T-helper 1 cell treated with Interleukin-12 subunit alpha and Interleukin-12 subunit beta and Interleukin-4 antibody, amounts not matched to agents 30 μg/mL and 1 μg/mL, for 36 hours (primary cell): ENCODE measurements around the gene BRF1.
"Not testable (repeated sequence)": the region's sequence is repeated elsewhere in the genome, so short reads cannot be mapped to it uniquely, and the experiment has no call there.

Experiments
- H3K27ac Mint-ChIP-seq: one replicate; pipeline ENCODE4 v1.8.0; 2021; ENCODE audit warnings: mild to moderate bottlenecking, mixed read lengths
- H3K27me3 Mint-ChIP-seq: one replicate; pipeline ENCODE4 v1.8.0; 2021; ENCODE audit warnings: low read depth, mixed read lengths
- H3K36me3 Mint-ChIP-seq: one replicate; pipeline ENCODE4 v1.8.0; 2021; ENCODE audit warnings: low read depth, mixed read lengths
- H3K4me1 Mint-ChIP-seq: one replicate; pipeline ENCODE4 v1.8.0; 2021; ENCODE audit warnings: low read depth, mixed read lengths
- H3K4me3 Mint-ChIP-seq: one replicate; pipeline ENCODE4 v1.8.0; 2021; ENCODE audit warnings: mild to moderate bottlenecking, moderate library complexity, mixed read lengths
- H3K9me3 Mint-ChIP-seq: one replicate; pipeline ENCODE4 v1.8.0; 2021; ENCODE audit warnings: mixed read lengths

Gene BRF1

DNA sequence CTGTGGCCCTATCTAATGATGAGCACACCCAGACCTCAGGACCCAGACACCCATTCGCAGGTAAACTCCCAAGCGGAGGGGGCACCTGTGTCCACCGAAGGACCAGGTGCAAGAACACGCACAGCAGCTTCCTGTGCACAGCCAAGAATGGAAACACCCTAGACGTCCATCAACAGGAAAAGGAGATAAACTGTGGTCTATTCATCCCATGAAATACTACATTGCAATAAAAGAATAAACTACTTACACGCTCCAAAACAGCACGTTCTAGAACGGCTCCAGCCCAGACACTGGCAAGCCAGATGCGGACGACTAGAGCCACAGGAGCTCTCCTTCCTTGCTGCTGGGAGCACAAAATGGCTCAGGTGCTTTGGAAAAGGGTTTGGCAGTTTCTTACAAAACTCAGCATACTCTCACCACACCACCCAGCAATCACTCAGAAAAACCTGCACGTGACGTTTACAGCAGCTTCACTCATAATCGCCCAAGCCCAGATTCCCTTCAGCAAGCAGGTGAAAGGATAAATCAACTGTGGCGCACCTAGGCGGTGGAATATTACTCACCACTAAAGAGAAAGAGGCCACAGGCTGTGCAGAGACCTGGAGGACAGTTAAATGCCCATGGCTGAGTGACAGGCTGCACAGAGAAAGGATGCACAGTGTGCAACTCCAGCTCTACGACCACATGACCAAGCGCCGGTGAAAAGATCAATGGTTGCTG, 21.0 kb downstream of the BRF1 start:
- H3K36me3 Mint-ChIP-seq, result peaks cover 8% of the 10 kb centered on the region
- peaks cover 22% of the 10 kb centered on the region for H3K4me1 Mint-ChIP-seq
- no peak overlapping the region for H3K4me3 Mint-ChIP-seq
- no peak overlapping the region for H3K27ac Mint-ChIP-seq
- H3K9me3 Mint-ChIP-seq, result no peaks in the 10 kb centered on the region
- H3K27me3 Mint-ChIP-seq, result no peaks in the 10 kb centered on the region

DNA sequence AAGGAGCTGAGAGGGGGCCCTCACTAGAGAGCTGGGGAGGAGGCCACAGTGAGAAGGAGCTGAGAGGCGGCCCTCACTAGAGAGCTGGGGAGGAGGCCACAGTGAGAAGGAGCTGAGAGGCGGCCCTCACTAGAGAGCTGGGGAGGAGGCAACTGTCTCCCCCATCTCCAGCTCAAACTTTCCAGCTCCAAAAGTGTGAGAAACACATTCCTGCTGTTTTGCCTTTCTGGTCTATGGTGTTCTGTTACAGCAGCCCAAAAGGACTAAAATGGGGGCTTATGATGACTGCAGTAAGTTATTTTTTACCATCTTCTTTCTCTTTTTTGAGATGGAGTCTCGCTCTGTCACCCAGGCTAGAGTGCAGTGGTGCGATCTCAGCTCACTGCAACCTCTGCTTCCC, 23.4 kb downstream of the BRF1 start:
- not testable (repeated sequence) for H3K4me1 Mint-ChIP-seq, H3K27ac Mint-ChIP-seq, H3K4me3 Mint-ChIP-seq, H3K36me3 Mint-ChIP-seq, H3K9me3 Mint-ChIP-seq, H3K27me3 Mint-ChIP-seq

DNA sequence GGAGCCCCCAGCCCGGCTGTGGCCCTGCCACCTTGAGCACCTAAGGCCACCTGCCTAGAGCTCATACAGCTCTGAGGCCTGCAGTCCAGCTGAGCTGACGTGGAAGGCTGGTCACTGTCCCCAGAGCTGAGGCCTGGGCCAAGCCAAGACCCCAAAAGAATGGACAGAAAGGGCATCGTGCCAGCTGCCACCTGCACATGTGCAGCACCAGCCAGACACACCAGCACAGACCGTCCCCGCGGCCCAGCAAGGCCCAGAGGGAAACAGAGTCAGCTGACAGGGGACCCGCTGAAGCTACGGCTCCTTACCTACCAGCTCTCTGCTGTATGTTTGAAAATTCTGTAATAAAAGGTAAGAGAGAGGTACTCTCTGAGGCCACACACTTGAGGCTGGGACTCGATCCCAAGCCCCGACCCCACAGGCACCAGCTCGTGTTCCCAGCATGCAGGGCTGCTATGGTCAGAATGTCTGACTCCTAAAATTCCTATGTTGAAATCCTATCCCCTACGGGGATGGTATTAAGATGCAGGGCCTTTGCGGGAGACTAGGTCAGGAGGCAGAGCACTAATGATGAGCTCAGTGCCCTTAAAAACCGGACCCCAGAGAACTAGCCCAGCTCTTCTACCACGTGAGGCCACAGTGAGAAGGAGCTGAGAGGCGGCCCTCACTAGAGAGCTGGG, 25.4 kb downstream of the BRF1 start:
- Mint-ChIP-seq H3K9me3 (no peaks in the 10 kb centered on the region), H3K4me3 (no peak overlapping the region), H3K36me3 (no peaks in the 10 kb centered on the region), H3K27ac (no peak overlapping the region), H3K27me3 (no peaks in the 10 kb centered on the region), H3K4me1 (peaks cover 6% of the 10 kb centered on the region)

DNA sequence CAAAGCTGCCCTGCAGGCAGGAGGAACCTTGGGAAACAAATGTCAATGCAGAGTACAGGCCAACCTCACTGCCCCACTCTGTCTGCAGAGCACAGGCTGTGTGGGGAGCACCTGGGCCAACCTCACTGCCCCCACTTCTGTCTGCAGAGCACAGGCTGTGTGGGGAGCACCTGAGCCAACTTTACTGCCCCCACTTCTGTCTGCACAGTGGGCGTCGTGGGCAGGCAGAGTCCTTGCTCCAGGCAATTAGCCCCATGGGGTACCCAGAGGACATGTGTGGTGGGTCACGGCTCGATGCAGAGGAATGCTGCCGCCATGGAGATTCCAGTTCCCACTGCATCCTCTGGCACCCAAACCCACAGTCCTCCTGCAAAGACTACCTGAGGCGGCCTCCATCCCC, 26.2 kb downstream of the BRF1 start:
- Mint-ChIP-seq H3K9me3 (no peaks in the 10 kb centered on the region), H3K27ac (no peak overlapping the region), H3K27me3 (no peaks in the 10 kb centered on the region), H3K36me3 (no peaks in the 10 kb centered on the region), H3K4me3 (no peak overlapping the region), H3K4me1 (peaks cover 3% of the 10 kb centered on the region)

DNA sequence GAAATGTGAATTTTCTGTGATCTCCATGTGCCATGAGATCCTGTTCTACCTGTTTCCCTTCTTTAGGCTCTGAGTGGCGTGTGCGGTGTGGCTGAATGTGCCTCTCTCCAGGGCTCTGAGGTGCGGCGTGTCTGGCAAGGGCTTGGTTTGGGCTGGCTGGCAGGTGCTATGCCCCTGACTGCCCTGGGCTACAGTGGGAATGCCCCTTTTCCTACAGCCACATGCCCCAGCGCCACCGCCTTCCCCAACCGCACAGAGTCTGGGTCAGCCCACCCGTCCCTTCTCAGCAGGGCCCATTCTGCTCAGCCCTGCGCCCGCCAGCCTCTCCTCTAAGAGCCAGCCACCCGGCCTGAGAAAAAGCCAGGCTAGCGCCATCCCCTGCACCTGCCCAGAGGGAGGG, 27.7 kb downstream of the BRF1 start:
- no peaks in the 10 kb centered on the region for H3K27me3 Mint-ChIP-seq
- no peaks in the 10 kb centered on the region for H3K36me3 Mint-ChIP-seq
- H3K4me3 Mint-ChIP-seq, result no peak overlapping the region
- no peaks in the 10 kb centered on the region for H3K9me3 Mint-ChIP-seq
- H3K27ac Mint-ChIP-seq, result no peak overlapping the region
- peaks cover 3% of the 10 kb centered on the region for H3K4me1 Mint-ChIP-seq

DNA sequence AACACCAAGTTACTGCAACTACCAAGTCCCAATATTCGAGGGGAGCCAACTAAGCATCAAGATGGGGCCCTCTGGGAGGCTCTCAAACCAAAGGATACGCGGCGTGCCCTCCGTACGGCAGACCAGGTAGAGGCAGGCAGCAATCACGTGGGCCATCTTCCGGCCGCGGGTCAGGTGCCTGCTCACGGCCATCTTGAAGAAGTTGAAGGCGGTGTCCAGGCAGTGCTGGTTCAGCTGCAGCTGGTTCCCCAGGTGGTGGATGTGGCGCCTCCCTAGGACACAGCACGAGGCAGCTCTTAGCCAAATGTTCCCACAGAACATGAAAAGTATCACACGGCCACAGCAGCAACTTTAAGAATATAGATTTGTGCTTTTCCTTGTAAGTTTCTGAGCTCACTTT, 28.2 kb downstream of the BRF1 start:
- no peak overlapping the region for H3K27ac Mint-ChIP-seq

DNA sequence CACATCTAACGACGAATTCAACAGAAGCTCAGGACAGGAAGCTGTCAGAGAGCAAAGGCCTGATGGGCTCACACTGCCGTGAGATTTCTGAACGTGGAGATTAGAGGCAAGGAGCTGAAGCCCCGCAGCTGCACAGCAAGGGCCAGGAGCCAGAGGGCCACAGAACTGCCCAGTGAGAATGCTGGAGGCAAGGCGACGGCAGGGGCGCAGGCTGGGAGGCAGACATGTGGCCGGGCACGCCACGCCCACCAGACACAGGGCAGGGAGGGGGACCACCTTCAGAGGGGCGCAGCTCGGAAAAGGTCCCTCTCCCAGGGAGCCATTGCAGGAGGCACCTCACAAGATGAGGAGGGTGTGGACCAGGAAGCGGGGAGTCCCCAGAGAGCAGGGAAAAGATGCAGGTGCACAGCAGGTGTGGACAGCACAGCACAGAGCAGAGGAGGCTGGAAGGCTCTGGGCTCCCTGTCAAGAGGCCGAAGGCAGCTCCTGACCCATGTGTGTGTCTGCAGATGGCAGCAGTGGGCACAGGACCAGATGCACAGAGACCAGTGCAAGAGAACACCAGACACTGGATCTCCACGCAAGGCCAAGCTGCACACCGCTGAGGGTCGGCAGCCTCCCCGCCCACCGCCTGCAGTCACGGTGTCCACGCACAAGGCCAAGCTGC, 29.4 kb downstream of the BRF1 start:
- H3K27ac Mint-ChIP-seq, result no peak overlapping the region
- no peaks in the 10 kb centered on the region for H3K36me3 Mint-ChIP-seq
- no peaks in the 10 kb centered on the region for H3K9me3 Mint-ChIP-seq
- H3K4me3 Mint-ChIP-seq, result no peak overlapping the region
- H3K27me3 Mint-ChIP-seq, result no peaks in the 10 kb centered on the region
- peaks cover 5% of the 10 kb centered on the region for H3K4me1 Mint-ChIP-seq

More for the DNA sequence above, 28.2 kb downstream of the BRF1 start:
- H3K4me3 Mint-ChIP-seq, result no peak overlapping the region
- H3K36me3 Mint-ChIP-seq, result no peaks in the 10 kb centered on the region
- H3K9me3 Mint-ChIP-seq, result no peaks in the 10 kb centered on the region
- no peaks in the 10 kb centered on the region for H3K27me3 Mint-ChIP-seq
- H3K4me1 Mint-ChIP-seq, result peaks cover 3% of the 10 kb centered on the region

DNA sequence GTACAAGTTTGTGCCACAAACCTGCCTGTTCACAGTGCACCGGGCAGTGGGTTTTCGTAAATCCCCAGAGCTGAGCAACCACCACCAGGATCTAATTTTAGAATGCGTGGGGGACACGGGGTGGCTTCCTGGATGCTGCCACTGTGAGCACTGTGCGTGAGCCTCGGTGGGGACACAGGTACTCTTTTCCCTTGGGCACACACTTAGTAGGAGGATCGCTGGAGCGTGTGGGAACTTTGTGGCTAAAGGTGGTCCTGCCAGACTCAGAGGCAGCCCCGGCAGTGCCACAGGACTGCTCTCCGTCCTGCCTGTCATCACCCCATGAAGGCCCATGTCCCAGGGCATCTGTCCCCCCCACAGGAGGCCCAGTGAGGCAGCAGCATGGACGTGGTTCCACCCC, 31.4 kb downstream of the BRF1 start:
- Mint-ChIP-seq H3K27ac (no peak overlapping the region), H3K4me1 (peaks cover 5% of the 10 kb centered on the region)

DNA sequence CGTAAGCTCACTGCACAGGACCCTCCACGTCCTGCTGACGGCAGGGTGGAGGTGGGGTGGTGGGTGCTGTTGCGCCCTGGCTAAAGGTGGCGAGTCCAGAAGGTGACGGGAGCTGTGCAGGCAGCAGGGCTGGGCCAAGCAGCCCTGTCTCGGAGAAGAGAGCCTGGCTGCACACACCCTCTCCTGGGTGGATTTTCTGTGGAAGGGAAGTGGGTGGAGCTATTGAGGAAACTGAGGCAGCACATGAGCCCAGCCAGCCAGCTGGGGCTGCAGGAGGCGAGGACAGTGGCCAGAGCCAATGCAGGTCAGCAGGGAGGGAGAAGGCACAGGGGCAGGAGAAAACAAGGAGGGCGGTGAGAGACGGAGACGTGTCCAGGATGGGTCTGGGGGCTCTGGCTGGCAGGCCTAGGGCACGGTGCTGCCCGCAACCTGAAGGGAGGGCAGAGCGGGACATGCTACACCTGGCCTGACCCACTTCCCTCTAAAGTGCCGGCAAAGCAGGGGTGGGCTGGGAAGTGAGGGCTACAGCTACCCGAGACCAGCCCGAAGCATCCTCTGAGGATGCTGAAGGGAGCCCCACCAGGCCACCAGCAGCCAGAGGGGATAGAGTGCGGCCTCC, 32.0 kb downstream of the BRF1 start:
- no peak overlapping the region for H3K4me3 Mint-ChIP-seq
- H3K9me3 Mint-ChIP-seq, result no peaks in the 10 kb centered on the region
- no peak overlapping the region for H3K27ac Mint-ChIP-seq
- H3K27me3 Mint-ChIP-seq, result no peaks in the 10 kb centered on the region
- H3K36me3 Mint-ChIP-seq, result peaks cover 4% of the 10 kb centered on the region
- peaks cover 5% of the 10 kb centered on the region for H3K4me1 Mint-ChIP-seq

More for the DNA sequence above, 31.4 kb downstream of the BRF1 start:
- no peaks in the 10 kb centered on the region for H3K9me3 Mint-ChIP-seq
- H3K36me3 Mint-ChIP-seq, result peaks cover 2% of the 10 kb centered on the region
- H3K27me3 Mint-ChIP-seq, result no peaks in the 10 kb centered on the region
- no peak overlapping the region for H3K4me3 Mint-ChIP-seq

DNA sequence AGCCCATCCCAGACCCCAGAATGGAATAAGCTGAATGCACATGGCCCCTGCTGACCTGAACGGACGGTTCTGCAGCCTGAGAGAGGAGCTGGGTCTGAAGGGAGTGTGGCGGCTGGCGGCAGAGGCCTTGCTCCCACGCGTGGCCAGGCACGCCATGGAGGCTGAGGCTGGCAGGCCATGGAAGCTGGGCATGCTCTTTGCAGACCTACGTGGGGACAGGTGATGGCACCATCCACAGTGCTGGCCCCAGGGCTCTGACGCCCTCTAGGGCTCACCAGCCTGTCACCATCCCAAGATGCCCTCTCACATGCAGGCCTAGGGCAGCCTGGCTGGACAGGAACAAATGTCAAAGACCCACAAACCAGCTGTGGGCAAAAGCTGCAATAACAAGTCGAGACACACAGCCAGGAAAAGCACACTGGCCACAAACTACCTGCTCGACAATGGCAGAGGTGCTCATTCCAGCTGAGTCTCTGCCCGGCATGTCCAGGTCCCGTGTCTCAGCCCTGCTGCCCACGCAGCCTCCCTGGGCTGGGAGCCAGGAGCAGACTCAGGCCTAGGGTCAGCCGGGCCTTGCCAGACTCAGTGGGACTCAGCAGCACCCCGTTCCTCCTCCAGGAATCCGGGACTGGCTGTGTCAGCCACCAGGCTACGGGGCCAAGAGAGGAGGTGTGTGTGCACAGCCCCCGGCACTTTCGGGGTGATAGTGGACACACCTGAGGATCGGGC, 32.8 kb downstream of the BRF1 start:
- Mint-ChIP-seq H3K27me3 (no peaks in the 10 kb centered on the region), H3K4me1 (peaks cover 5% of the 10 kb centered on the region), H3K4me3 (no peak overlapping the region), H3K27ac (no peak overlapping the region), H3K36me3 (peaks cover 5% of the 10 kb centered on the region), H3K9me3 (no peaks in the 10 kb centered on the region)

DNA sequence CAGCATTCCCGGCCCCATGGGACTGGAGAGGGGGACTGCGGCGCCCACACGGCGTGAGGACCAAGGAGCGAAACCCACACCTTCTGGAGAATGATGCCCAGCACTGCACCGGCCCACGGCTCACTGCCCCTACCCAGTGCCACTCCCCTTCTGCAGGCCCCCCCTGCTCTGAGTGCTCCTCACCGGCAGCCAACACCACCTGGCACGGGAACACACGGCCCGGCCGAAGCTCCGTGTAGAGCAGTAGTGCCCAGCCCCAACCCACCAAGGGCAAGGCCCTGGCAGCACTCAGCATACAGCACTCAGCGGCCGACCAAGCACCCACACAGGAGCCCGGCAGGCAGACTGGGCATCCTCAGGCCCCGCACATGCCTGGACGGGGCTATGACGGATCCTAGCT, 39.0 kb downstream of the BRF1 start:
- H3K4me3 Mint-ChIP-seq, result no peak overlapping the region
- H3K27ac Mint-ChIP-seq, result no peak overlapping the region
- H3K9me3 Mint-ChIP-seq, result no peaks in the 10 kb centered on the region
- H3K27me3 Mint-ChIP-seq, result no peaks in the 10 kb centered on the region
- peaks cover 9% of the 10 kb centered on the region for H3K4me1 Mint-ChIP-seq
- peaks cover 8% of the 10 kb centered on the region for H3K36me3 Mint-ChIP-seq

DNA sequence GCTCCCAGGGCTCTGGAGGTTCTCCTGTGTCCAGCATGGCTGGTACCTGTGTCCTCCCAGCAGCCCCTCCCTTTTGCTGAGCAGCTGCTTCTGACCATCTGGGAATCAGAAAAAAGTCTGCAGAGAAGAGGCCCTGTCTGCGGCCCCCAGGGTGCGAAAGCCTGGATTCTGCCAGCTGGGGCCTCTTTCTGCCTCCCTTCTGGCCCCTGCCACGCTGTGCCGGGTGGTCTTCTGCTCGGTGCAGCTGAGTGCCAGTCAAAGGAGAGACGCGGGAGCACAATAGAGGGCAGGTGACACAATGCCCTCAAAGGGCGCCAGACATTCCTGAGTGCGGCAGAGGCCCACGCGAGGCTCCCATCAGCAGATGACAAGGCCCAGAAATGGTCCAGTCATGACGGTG, 39.8 kb downstream of the BRF1 start:
- Mint-ChIP-seq H3K36me3 (peaks cover 8% of the 10 kb centered on the region), H3K27ac (no peak overlapping the region), H3K4me1 (peaks cover 6% of the 10 kb centered on the region), H3K4me3 (no peak overlapping the region), H3K9me3 (no peaks in the 10 kb centered on the region), H3K27me3 (no peaks in the 10 kb centered on the region)

DNA sequence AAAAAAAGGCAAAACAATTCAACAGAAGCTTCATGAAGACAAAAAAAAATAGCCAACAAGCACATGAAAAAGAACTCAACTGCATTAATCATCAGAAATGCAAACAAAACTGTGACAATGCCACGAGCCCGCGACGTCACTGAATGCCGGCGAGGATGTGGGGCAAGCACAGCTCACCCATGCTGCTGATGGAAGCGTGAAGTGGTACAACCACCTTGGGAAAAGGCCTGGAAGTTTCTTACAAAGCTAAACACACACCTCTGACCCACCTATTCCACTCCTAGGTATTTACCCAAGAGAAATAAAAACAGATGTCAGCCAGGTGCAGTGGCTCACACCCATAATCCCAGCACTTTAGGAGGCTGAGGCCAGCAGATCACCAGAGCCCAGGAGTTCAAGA, 42.0 kb downstream of the BRF1 start:
- H3K27ac Mint-ChIP-seq, result no peak overlapping the region
- H3K9me3 Mint-ChIP-seq, result no peaks in the 10 kb centered on the region
- H3K36me3 Mint-ChIP-seq, result peaks cover 5% of the 10 kb centered on the region
- H3K4me3 Mint-ChIP-seq, result no peak overlapping the region
- no peaks in the 10 kb centered on the region for H3K27me3 Mint-ChIP-seq
- H3K4me1 Mint-ChIP-seq, result peaks cover 6% of the 10 kb centered on the region

DNA sequence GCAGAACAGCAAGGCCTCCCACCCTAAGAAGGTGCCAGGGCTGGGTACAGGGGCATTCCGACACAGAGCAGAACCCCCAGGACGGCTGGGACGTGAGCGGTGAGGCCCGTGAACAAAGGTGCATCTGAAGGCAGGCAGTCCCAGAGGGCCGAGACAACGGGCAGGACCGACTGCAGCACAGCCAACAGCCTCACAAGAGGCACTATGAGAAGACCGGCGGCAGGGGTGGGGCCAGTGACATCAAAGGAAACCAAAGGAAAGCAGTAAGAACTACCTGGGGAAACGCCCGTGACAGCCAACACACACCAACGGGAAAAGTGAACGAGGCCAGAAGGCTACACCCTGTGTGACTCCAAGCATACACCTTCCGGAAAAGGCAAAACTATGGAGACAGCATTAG, 43.3 kb downstream of the BRF1 start:
- no peak overlapping the region for H3K27ac Mint-ChIP-seq
- no peaks in the 10 kb centered on the region for H3K27me3 Mint-ChIP-seq
- peaks cover 6% of the 10 kb centered on the region for H3K4me1 Mint-ChIP-seq
- no peaks in the 10 kb centered on the region for H3K9me3 Mint-ChIP-seq
- peaks cover 7% of the 10 kb centered on the region for H3K36me3 Mint-ChIP-seq
- no peak overlapping the region for H3K4me3 Mint-ChIP-seq
